CD4-positive, alpha-beta T cell treated with Interferon gamma for 1 hour (primary cell): ENCODE results near the gene ATG7.
"Not testable (repeated sequence)": the region's sequence is repeated elsewhere in the genome, so short reads cannot be mapped to it uniquely, and the experiment has no call there.

Source experiments
- DNase-seq: peaks from one replicate; pipeline ENCODE4 v3.0.0-alpha.2; 2020

Gene ATG7

GRCh38 chr3:11300970-11301369 lies 28.8 kb downstream of the ATG7 start:
- peak; percentile 9 for DNase-seq

GRCh38 chr3:11302444-11302843 lies 30.2 kb downstream of the ATG7 start:
- no peak for DNase-seq

- no peak for DNase-seq
These were observed 32.0 kb downstream of the ATG7 start for GRCh38 chr3:11304175-11304574.

- no peak for DNase-seq
These were observed 33.3 kb downstream of the ATG7 start for GRCh38 chr3:11305509-11305908.

GRCh38 chr3:11306817-11307589 lies 34.8 kb downstream of the ATG7 start:
- DNase-seq = peak; percentile 9

GRCh38 chr3:11307830-11308432 lies 35.7 kb downstream of the ATG7 start:
- DNase-seq = no peak

GRCh38 chr3:11310258-11310657 lies 38.1 kb downstream of the ATG7 start:
- DNase-seq = no peak

GRCh38 chr3:11312166-11312565 lies 40.0 kb downstream of the ATG7 start:
- no peak for DNase-seq

GRCh38 chr3:11317300-11317699 lies 45.1 kb downstream of the ATG7 start:
- no peak for DNase-seq

- no peak for DNase-seq
These were observed 50.7 kb downstream of the ATG7 start for GRCh38 chr3:11322931-11323330.

- no peak for DNase-seq
These were observed 51.6 kb downstream of the ATG7 start for GRCh38 chr3:11323813-11324212.

- no peak for DNase-seq
These were observed 55.4 kb downstream of the ATG7 start for GRCh38 chr3:11327619-11328018.

GRCh38 chr3:11328196-11328945 lies 56.2 kb downstream of the ATG7 start:
- no peak for DNase-seq

GRCh38 chr3:11329777-11330176 lies 57.6 kb downstream of the ATG7 start:
- no peak for DNase-seq

GRCh38 chr3:11331101-11331500 lies 58.9 kb downstream of the ATG7 start:
- no peak for DNase-seq

- DNase-seq = no peak
These were observed 62.9 kb downstream of the ATG7 start for GRCh38 chr3:11335056-11335608.

GRCh38 chr3:11339541-11339940 lies 67.3 kb downstream of the ATG7 start:
- no peak for DNase-seq

- DNase-seq = no peak
These were observed 74.2 kb downstream of the ATG7 start for GRCh38 chr3:11346416-11346815.

- not testable (repeated sequence) for DNase-seq
These were observed 76.7 kb downstream of the ATG7 start for GRCh38 chr3:11348877-11349276.

GRCh38 chr3:11349446-11349845 lies 77.2 kb downstream of the ATG7 start:
- DNase-seq = no peak

GRCh38 chr3:11350374-11350773 lies 78.2 kb downstream of the ATG7 start:
- DNase-seq = no peak

GRCh38 chr3:11351451-11351850 lies 79.3 kb downstream of the ATG7 start:
- DNase-seq = no peak

- DNase-seq = no peak
These were observed 84.1 kb downstream of the ATG7 start for GRCh38 chr3:11356269-11356668.

GRCh38 chr3:11362600-11362999 lies 90.4 kb downstream of the ATG7 start:
- no peak for DNase-seq
